SH-SY5Y (cell line): ENCODE data around the gene CDR2.

Experiments
- GATA2 ChIP-seq: IDR thresholded peaks from 2 replicates; pipeline ENCODE4 v1.6.1; 2011; ENCODE audit warnings: mild to moderate bottlenecking, low read depth, low read length
- GATA3 ChIP-seq: IDR thresholded peaks from 2 replicates; pipeline ENCODE4 v1.6.1; 2011; ENCODE audit warnings: low read depth, mild to moderate bottlenecking, low read length, moderate library complexity

GRCh38 chr16:22342082-22342481 is 32.3 kb downstream of the CDR2 start:
- TF ChIP-seq GATA2 (no peak), GATA3 (no peak)
